ENCODE measurements around the gene SYNE4.

GRCh38 chr19:36026091-36026876 is 17.7 kb upstream of the SYNE4 start:
- TF ChIP-seq, protein P1, sequence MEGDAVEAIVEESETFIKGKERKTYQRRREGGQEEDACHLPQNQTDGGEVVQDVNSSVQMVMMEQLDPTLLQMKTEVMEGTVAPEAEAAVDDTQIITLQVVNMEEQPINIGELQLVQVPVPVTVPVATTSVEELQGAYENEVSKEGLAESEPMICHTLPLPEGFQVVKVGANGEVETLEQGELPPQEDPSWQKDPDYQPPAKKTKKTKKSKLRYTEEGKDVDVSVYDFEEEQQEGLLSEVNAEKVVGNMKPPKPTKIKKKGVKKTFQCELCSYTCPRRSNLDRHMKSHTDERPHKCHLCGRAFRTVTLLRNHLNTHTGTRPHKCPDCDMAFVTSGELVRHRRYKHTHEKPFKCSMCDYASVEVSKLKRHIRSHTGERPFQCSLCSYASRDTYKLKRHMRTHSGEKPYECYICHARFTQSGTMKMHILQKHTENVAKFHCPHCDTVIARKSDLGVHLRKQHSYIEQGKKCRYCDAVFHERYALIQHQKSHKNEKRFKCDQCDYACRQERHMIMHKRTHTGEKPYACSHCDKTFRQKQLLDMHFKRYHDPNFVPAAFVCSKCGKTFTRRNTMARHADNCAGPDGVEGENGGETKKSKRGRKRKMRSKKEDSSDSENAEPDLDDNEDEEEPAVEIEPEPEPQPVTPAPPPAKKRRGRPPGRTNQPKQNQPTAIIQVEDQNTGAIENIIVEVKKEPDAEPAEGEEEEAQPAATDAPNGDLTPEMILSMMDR (conservative IDR thresholded peaks at IDR 0.05 in 1 of 2, IDR thresholded peaks at IDR 0.05 in 1 of 2; ENCODE audit: low read depth in 1 of 2, low read length in 2 of 2), result no peak
- TF ChIP-seq EZH2 (IDR thresholded peaks at IDR 0.05; ENCODE audit: low read length, missing control alignments), result no peak

Data from fibroblast of lung (primary cell).